CD4-positive, alpha-beta T cell treated with Interleukin-6 at 100 ng/mL for 8 hours (primary cell): ENCODE results near the gene CENPU.
A peak's percentile ranks its signal among the peaks of the same experiment; 100 is the strongest.

Source experiments
- DNase-seq: peaks from one replicate; pipeline ENCODE4 v3.0.0-alpha.2; 2020; ENCODE audit warnings: mixed read lengths, low spot score

The CENPU gene

DNA sequence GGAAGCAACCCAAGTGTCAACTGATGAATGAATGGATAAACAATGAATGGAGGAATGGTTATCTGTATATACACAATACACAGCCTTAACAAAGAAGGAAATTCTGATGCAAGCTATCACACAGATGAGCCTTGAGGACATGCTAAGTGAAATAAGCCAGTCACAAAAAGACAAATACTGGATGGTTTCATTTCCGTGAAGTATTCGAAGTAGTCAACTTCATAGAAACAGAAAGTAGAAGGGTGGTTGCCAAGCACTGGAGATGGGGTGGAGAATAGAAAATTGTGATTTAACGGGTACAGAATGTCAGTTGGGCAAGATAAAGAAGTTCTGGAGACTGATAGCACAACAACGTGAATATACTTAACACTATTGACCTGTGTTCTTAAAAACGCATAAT is 28.2 kb downstream of the CENPU start:
- no peak for DNase-seq

DNA sequence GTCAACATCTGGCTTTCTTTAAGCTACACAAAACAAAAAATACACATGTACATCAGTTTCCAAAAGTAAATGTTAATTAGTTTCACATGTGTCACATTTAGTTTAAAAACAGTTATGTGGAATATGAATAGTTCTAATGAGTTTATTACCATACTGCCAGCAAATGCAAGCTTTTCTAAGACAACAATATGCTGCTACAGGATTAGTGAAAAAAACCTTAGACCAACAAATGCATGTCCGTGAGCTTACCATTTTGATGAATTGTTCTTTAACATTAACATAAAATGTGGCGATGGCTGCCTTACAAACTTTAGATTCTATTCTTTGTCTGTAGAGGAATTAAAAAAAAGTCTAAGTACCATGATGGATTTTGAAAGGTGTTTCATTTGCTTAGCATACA is 31.8 kb downstream of the CENPU start:
- DNase-seq, result no peak

GRCh38 chr4:184699941-184700340 is 34.0 kb downstream of the CENPU start:
- no peak for DNase-seq

GRCh38 chr4:184697956-184698355 is 35.9 kb downstream of the CENPU start:
- DNase-seq, result no peak

- DNase-seq, result no peak
Observed at GRCh38 chr4:184695178-184695896, 38.6 kb downstream of the CENPU start.

DNA sequence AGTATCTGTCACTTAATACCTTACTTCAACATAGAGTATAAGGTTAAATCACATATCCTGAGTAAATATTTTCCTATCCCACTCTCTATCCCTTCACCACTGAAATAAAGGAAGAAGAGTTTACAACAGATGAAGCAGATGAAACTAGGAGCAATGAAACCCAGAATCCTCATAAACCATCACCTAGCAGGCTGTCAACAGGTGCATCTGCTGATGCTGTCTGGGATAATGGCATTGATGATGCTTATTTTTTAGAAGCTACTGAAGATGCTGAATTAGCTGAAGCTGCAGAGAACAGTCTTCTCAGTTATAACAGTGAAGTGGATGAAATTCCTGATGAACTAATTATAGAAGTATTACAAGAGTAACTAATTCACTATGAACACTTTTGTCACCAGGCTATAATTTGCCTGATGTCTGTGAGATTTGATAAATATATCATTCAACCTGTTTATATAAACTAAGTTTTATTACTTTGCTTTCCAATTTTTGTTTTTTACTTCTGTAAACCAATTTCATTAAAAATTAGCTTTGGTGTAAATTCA is 39.4 kb downstream of the CENPU start:
- DNase-seq, result no peak

DNA sequence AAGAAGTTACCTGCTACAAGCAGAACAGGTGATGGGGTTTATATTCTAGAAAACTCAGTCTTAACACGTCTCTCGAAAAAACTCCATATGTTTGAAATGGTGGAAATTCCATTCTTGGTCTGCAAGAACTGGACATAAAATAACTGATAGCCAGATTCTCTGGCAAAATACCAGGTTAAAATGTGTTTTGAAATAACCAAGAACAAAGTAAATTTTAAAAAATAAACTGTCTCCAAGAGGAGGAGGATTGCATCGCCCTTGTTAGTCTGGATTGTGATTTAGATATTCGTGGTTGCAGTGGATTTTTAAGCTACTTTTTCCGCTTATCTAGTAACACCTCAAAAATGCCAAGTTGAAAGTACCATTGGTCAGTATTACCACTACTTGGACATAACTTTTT is 40.8 kb downstream of the CENPU start:
- DNase-seq, result no peak

GRCh38 chr4:184689681-184690080 is 44.2 kb downstream of the CENPU start:
- DNase-seq, result no peak

DNA sequence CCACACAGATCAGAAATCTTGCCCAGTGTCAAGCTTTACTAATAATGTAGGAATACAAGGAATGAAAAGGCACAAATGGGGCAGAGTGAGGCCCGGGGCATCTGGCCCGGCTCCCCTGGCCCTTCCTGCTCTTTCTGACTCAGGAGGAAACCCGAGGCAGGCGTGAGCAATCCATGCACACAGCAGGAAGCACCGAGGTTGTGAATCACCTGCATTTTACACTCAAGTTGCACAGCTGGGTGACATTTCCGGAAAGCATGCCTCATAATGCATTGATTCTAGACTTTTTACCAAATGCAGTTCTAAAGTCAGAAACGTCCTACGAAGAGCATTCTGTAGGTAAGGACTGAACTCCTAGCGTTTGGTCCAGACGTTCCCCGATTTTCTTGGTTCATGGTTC is 45.4 kb downstream of the CENPU start:
- DNase-seq, result no peak

- DNase-seq, result no peak
Observed at GRCh38 chr4:184688005-184688404, 45.9 kb downstream of the CENPU start.

DNA sequence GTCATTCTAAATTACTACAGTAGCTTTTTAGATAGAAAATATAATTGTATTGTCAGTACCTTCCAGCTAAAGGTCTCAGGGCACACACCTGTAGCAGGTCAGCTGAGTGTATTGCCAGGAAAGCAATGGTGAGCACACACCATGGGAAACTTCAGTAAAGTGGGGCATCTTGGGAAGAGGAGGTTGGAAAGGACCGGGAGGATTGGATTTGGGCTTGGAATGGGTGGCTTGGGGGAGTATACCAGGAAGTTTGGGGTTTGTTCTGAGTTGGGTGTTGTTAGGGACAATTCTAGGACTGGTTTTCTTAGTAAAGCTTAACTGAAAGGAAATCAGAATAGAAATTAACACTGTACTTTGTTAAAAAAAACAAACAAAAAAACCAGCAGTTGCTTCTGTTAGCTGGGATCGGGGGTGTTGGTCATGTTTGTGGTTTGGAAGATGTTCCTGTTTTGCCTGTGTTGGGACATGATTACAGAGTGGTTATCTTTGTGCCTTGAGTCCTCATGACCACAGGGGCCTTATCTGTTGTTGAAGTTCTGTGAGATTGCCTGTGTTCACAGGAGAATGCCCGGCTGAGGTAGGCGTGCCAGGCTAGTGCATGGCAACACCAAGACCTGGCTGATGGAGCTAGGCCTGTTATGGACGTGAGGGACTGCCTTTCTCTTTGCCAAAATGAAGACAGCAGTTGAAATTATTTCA is 49.3 kb downstream of the CENPU start:
- DNase-seq, result peak; percentile 2

DNA sequence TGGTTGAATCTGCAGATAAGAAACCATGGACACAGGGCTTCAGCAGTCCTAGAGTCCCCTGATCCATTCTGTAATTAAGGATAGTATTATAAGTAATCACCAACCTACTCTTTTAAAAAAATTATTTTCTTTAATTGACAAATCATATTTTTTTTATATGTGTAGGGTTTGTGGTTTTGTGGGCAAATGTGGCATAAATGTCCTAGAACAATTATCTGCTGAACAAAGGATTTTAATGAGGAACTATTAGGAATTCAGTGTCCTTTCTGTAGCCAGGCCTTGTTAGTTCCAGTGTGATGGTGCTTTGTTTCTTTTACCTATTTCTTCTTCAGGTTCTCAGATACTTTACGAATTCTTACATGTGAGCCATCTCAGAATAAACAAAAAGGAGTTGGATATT is 52.0 kb downstream of the CENPU start:
- DNase-seq, result no peak

DNA sequence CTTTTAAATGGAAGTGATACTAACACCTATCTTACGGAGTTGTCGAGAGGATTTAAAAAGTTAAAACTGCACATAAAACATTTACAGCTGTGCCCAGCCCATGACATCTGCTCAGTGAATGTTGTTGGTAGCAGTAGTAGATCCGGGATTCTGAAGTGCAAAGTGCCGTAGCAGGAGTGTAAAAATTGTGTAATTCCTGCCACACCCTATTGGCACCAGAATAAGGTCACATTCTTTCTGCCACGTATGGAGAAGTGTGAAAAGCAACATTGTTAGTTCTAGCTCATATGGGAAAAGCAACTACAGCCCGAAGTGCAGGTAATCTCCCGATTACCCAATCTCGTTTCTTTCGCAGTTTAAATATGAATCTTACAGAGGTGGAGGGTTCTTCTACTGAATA is 53.2 kb downstream of the CENPU start:
- no peak for DNase-seq

- DNase-seq, result no peak
Observed at GRCh38 chr4:184675821-184676492, 57.9 kb downstream of the CENPU start.

DNA sequence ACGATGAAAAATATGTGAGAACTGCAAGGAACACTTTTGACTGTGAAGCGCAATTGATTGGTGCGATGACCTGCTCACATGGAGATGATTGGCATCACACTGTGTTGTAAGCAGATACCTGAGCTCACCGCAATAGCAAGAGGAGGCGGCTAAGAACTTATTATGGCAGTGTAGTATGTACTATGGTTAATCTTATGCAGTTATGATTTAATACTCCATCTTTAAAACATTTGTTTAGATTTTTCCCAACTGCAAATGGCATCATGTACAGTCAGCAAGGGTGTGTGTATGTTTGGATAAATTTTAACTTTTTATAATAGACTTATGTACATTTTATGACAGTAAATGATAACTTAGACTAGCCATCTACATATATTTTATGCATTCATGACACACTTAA is 58.9 kb downstream of the CENPU start:
- DNase-seq, result no peak

DNA sequence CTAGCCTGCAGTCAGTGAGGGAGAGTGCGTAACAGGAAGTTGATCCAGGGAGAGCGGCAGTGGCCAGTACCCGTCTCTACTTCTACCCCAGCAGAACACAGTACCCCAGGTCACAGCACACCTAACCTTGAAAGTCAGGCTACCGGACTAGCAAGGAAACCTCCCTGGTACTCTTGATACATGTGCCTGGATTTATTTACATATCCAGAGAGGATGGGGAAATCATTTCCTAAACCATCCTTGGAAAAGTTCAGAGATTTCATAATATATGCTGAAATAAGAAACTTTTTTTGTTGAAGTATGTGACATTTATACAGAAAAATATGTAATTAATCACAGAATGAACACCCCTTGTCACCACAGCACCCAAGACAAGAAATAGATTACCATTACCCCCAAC is 59.9 kb downstream of the CENPU start:
- no peak for DNase-seq

- DNase-seq, result no peak
Observed at GRCh38 chr4:184672741-184673140, 61.2 kb downstream of the CENPU start.

GRCh38 chr4:184671101-184671500 is 62.8 kb downstream of the CENPU start:
- no peak for DNase-seq

GRCh38 chr4:184669251-184669650 is 64.6 kb downstream of the CENPU start:
- no peak for DNase-seq

DNA sequence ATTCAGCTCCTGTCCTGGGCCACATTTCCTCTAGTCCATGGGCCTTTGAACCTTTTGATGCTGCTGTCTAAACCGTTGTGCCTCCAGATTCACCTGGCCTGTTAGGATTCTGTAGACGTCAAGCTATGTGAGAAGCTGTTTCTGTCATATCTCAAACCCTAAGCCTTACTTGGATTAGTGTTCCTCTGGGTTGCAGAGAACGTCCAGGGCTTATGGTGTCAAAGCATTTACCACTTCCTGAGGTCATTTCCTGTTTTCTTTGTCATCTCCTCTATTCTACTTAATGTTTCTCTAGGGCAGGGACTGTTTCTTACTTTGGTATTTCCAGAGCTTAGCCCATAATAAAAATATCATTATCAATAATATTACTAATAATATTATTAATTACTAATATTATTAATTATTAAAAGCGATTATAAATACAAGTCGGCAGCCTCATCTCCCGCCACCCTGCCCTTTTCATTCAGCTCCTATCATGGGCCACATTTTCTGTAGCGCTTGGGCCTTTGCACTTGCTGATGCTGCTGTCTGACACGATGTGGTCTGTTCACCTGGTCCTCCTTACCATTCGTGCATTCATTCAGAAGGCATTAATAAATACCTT is 65.3 kb downstream of the CENPU start:
- DNase-seq, result peak; percentile 20

GRCh38 chr4:184668096-184668495 is 65.8 kb downstream of the CENPU start:
- no peak for DNase-seq

DNA sequence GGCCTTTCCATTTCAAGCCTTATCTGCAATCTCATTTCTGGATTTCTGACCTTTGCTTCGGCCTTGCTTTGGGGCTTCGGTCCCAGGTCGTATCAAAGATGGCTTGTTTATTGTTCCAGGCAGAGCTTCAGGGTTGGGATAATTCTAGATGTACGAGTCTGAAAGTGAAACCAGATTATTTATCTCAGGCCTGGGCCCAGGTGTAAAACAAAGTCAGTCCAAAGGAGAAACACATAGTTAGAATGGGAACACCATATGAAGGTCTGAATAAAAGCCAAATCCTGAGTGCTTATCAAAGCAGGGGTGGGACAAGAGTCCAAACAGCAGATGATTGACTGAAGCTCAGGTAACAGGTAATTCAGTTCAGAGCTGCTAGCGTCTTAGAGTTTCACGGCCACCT is 67.2 kb downstream of the CENPU start:
- no peak for DNase-seq
